ENCODE data around the gene CD46.

- no peak for TF ChIP-seq POLR2A (IDR thresholded peaks at IDR 0.05)
- TF ChIP-seq CTCF (IDR thresholded peaks at IDR 0.05) = no peak
Observed at GRCh38 chr1:207754011-207754410, 2.2 kb downstream of the CD46 start.

Data from testis (tissue), 2 donors.